Measurements from ENCODE around the gene RIC8A. TPM values are rescaled to one million over a fixed set of nuclear protein-coding genes. Genes with fewer than 3 reads are reported as not detected.

The RIC8A gene
- total and polyA plus RNA-seq, 2 of the 13 experiments (the other 11 are each of a cell fraction or from before 2014, with no cell fraction given), result 62.1 to 63.8 TPM

- TF ChIP-seq RXRA (CRISPR knock-in tag; IDR thresholded peaks at IDR 0.05), result peak; percentile 71; the same call in 1 of the 2 replicates
- peak; percentile 47 for TF ChIP-seq ZNF580 (CRISPR knock-in tag; IDR thresholded peaks at IDR 0.05; ENCODE audit: borderline replicate concordance, low read depth)
- no peak for TF ChIP-seq ZNF563 (CRISPR knock-in tag; IDR thresholded peaks at IDR 0.05)
- TF ChIP-seq ZNF703 (CRISPR knock-in tag; IDR thresholded peaks at IDR 0.05; ENCODE audit: borderline replicate concordance), result no peak
- no peak for TF ChIP-seq CENPT (CRISPR knock-in tag; IDR thresholded peaks at IDR 0.05; ENCODE audit: low read depth)
- TF ChIP-seq KDM2A (CRISPR knock-in tag; IDR thresholded peaks at IDR 0.05; ENCODE audit: borderline replicate concordance, low read depth), result peak; percentile 81
- TF ChIP-seq ZNF530 (CRISPR knock-in tag; IDR thresholded peaks at IDR 0.05; ENCODE audit: low read depth), result no peak
- TF ChIP-seq POLR2A (IDR thresholded peaks at IDR 0.05; ENCODE audit: insufficient read depth in 1 of 2, low read depth in 2 of 2, low read length in 2 of 2), result peak; percentile 13 to 65; a peak in 3 of 4 replicates
- no peak for TF ChIP-seq ZNF276 (CRISPR knock-in tag; IDR thresholded peaks at IDR 0.05; ENCODE audit: low read depth)
- no peak for TF ChIP-seq ARNT2 (CRISPR knock-in tag; IDR thresholded peaks at IDR 0.05; ENCODE audit: low read depth)
- TF ChIP-seq ZNF431 (CRISPR knock-in tag; IDR thresholded peaks at IDR 0.05; ENCODE audit: borderline replicate concordance, low read depth), result no peak
- TF ChIP-seq DRAP1 (CRISPR knock-in tag; IDR thresholded peaks at IDR 0.05), result no peak
- 0 out of 2 replicates have a peak, but pooled peaks have one; percentile 37 for TF ChIP-seq ZBTB42 (CRISPR knock-in tag; IDR thresholded peaks at IDR 0.05)
- TF ChIP-seq NFIB (CRISPR knock-in tag; IDR thresholded peaks at IDR 0.05; ENCODE audit: borderline replicate concordance), result no peak
- 0 out of 2 replicates have a peak, but pooled peaks have one; percentile 14 for TF ChIP-seq ATF3 (CRISPR knock-in tag; IDR thresholded peaks at IDR 0.05)
- peak; percentile 67 for TF ChIP-seq UBTF (CRISPR knock-in tag; IDR thresholded peaks at IDR 0.05)
- peak; percentile 20; the same call in 1 of the 2 replicates for TF ChIP-seq ZNF616 (CRISPR knock-in tag; IDR thresholded peaks at IDR 0.05; ENCODE audit: low read depth)
- no peak for TF ChIP-seq PREB (CRISPR knock-in tag; IDR thresholded peaks at IDR 0.05)
- TF ChIP-seq MYPOP (CRISPR knock-in tag; IDR thresholded peaks at IDR 0.05), result peak; percentile 99
- TF ChIP-seq KLF11 (CRISPR knock-in tag; IDR thresholded peaks at IDR 0.05), result peak; percentile 44; the same call in 1 of the 2 replicates
- peak; percentile 63; the same call in 1 of the 2 replicates for TF ChIP-seq HOXD1 (CRISPR knock-in tag; IDR thresholded peaks at IDR 0.05)
These were observed 29.6 kb downstream of the RIC8A start, which contains the start of gene PSMD13 (continued) for GRCh38 chr11:236774-237767.
